ENCODE data around the gene DCAF8.

The DCAF8 gene

DNA sequence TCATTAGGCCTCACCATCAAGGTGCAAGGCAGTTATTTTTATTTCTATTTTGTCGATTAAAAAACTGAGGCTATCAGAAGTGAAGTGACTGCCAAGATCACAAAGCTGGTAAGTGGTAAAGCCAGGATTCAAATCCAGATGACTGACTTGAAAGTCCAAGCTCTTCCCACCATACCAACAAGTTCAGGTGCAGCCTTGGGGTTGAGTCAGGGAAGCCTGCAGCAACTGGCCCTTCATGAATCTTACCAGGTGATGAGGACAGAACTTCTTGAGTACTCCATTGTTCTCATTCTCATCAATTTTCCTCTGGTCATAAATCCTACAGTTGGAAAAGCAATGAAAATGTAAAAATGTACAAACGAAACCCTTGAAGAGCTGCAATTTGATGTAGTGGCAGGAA lies 37.0 kb downstream of the DCAF8 start:
- H3K4me3 ChIP-seq (ENCODE audit: low read length), result no peak overlapping the region
- no peak for TF ChIP-seq ZNF274 (IDR thresholded peaks at IDR 0.05; ENCODE audit: low read depth, low read length)

DNA sequence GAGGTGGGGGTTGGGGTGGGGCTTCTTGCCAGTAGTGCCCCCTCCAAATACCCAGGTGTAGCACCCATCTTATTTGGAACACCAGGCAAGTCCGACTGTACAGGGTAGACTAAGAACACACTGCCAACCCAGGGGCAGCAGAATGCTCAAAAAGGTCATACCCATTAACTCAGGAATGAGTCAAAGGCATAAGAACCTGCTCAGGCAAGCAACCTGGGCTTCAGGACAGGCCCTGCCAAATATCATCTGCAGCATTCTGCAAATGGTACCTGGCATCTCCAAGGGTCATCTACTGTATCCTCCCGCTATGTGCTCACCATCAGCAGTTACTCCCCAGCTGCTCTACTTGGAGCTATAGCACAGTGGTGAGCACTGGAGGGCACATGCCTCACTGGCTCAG lies 37.7 kb downstream of the DCAF8 start:
- no peak for TF ChIP-seq ZNF274 (IDR thresholded peaks at IDR 0.05; ENCODE audit: low read depth, low read length)
- H3K4me3 ChIP-seq (ENCODE audit: low read length), result no peak overlapping the region

DNA sequence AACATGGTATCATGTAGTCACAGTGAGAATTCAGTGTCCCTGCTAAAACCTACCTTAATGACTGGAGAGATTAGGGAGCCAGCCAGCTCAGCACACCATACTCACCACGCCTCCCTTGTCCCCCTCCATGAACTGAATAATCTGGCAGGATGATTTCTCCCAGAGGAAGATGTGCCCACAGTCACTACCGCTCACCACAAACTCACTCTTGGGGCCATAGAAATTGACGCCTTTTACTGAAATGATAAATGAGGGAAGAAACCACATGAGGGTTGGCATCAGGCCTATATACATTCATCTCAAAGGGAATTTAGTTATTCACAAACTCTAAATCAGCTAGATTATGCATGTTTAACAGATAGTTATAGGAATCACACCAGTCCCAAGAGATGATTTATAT lies 39.8 kb downstream of the DCAF8 start:
- no peak for TF ChIP-seq ZNF274 (IDR thresholded peaks at IDR 0.05; ENCODE audit: low read depth, low read length)
- no peak overlapping the region for H3K4me3 ChIP-seq (ENCODE audit: low read length)

DNA sequence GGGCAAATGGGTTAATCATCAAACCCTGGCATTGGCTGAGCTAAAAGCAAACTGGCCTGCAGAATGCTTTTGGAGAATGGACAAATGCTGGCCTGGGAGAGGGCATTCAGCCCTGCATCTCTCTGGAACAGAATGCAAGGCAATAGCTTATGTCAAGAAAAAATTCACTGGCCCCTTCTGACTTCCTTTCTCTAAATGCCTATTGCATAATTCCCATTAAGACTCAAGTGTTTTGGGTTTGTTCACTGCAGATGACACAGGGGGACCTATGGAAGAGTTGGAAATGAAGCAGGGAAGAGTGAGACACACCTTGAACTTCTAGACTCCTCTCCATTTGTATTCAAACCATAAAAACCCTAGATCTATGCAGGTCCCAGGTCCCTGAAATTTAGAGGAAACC lies 41.3 kb downstream of the DCAF8 start:
- no peak for TF ChIP-seq ZNF274 (IDR thresholded peaks at IDR 0.05; ENCODE audit: low read depth, low read length)
- no peak overlapping the region for H3K4me3 ChIP-seq (ENCODE audit: low read length)

DNA sequence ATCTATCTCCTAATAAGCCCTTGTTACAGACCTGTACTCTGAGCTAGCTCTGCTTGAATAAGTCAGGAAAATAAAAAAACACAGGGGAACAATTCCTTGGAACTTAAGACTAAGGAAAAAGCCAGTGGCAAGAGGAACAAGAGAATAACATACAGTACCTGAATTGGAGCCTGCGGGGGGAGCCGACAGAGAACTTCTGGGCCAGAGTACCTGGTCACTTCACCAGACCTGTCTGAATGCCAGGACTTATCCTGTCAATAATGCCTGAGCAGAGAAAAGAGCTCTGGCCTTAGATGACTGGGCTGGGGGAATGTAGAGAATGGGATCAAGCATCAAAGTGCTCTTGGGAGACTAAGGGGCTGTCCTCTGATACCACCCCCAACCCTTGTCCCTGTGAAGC lies 42.0 kb downstream of the DCAF8 start:
- H3K4me3 ChIP-seq (ENCODE audit: low read length), result no peak overlapping the region
- TF ChIP-seq ZNF274 (IDR thresholded peaks at IDR 0.05; ENCODE audit: low read depth, low read length), result no peak

DNA sequence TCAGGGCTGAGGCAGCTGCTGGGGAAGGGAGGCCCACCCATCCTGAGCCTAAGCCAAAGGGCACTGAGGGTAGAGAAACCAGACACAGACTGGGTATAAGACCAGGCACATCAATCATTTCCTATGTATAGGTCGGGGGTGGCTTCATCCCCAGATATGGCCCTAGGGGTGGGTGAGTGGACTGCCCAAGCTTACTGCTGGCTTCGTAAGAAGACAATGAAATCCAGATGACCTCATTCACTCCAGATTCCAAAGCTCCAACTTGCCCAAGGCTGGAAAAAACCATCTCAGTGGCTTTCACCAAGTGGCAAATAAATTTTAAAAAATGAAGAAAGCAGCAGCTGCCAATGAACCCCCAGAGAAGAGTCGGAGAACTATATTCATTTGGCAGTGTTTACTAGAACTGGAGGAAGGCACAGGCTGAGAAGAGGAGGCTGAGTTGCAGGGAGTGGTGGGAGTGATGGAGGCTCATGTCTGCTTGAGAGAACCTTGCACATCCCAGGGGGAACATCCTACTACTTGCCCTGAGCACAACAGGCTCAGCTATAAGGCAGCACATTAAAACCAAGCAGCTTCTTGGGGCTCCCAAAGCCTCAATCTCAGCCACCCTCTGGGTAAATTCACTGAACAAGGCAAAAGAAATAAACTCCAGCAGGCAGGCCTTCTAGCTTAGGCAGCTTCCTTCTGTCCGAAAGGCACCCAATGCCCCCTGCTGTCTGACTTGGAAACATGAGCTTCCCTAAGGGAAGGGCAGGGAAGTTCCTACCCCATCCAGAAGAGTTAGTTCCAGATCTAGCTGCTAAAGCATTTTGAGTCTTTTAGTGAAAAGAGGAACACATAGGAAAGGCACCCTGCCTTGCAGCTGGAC lies 43.1 kb downstream of the DCAF8 start:
- no peak overlapping the region for H3K4me3 ChIP-seq (ENCODE audit: low read length)
- no peak for TF ChIP-seq ZNF274 (IDR thresholded peaks at IDR 0.05; ENCODE audit: low read depth, low read length)

DNA sequence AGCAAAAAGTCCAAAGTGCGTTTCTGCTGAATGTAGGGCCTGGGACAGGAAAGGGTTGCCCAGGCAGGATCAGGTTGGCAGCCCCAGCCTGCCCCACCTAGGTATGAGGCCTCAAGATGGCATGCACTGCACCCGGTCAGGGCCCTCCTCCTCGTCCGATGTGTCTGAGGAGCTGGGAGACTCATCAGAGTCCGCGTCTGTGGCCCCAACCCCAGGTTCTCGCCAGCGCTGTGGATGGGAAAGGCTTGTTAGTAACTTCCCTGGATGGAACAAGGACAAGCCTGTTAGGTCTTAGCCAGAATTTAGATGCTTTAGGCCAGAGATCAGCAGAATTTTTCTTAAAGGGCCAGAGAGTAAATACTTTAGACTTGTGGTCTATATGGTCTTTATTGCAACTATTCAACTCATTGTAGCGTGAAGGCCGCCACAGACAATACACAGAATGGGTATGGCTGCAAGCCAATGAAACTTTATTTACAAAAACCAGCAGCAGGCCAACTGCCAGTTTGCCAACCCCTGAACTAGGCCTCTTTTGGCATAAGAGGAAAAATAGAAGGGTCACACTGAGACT lies 44.8 kb downstream of the DCAF8 start:
- H3K4me3 ChIP-seq (ENCODE audit: low read length), result no peak overlapping the region
- TF ChIP-seq ZNF274 (IDR thresholded peaks at IDR 0.05; ENCODE audit: low read depth, low read length), result no peak

DNA sequence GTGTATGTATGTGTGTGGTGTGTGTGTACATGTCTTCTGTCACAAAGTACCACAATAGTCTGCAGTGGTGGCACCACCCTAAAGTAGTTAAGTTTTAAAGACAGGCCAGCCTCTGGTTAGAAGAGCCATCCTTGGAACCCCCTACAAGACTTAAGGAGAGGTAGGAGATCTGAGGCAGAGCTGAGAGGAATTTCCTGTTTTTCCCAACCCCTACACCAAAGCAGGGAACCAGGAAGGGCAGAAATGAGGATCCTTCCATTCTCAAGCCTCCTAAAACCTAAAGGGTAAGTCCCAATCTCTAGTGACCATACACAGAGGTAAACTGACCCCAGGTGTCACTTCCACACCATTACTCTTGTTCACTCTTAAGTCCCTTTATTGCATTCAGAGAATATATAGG lies 46.0 kb downstream of the DCAF8 start:
- TF ChIP-seq ZNF274 (IDR thresholded peaks at IDR 0.05; ENCODE audit: low read depth, low read length), result no peak
- H3K4me3 ChIP-seq (ENCODE audit: low read length), result no peak overlapping the region

DNA sequence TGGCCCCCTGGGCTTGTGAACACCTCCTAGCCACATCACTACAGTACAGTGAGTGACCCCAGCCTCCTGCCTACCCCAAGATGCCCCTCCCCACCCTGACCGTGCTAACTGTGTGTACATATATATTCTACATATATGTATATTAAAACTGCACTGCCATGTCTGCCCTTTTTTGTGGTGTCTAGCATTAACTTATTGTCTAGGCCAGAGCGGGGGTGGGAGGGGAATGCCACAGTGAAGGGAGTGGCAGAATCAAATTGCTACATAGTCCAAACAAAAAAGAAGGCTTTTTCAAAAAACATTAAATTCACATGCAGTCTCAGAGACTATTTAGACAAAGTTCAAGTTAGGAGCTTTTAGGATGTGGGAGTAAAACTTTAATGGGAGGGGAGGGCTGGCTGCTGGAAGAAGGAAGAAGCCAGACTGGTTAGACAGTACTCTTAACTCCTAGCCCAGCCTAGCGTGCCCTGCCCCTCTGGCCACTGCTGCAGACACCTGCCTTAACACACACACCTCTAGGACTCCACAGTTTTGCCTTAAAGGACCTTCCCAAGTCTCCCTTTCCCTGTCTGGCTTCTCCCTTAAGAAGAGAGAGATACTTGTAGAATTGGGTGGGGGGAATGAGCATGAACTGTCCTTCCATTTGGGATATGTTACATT lies 47.7 kb downstream of the DCAF8 start:
- no peak overlapping the region for H3K4me3 ChIP-seq (ENCODE audit: low read length)
- no peak for TF ChIP-seq ZNF274 (IDR thresholded peaks at IDR 0.05; ENCODE audit: low read depth, low read length)

DNA sequence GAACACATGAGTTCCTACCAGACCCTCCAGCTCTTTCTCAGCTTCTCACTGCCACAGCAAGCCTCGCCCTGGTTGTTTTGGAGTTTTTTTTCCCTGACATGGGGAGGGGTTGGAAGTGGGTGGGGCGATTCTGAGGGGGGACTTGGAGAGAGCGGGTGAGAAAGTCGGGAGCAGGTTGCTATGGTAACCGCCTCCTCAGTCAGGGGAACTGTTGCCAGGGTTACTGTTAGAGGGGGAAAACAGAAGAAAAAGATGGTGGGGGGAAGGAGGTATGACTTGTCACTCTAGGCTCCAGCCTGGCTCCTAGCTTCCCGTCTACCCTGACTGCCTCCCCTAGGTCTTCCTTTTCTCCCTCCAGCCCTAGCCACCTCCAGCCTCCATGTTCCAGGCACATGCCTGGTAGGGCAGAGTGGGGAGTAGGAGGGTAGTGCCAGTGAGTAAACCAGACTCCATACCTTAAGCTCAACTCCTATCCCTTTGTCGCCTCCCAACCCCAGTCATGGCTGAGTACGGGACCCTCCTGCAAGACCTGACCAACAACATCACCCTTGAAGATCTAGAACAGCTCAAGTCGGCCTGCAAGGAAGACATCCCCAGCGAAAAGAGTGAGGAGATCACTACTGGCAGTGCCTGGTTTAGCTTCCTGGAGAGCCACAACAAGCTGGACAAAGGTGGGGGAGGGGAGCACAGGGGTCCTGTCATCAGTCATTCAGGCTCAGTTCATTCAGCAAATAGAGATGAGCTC lies 51.1 kb downstream of the DCAF8 start:
- no peak for TF ChIP-seq ZNF274 (IDR thresholded peaks at IDR 0.05; ENCODE audit: low read depth, low read length)
- no peak overlapping the region for H3K4me3 ChIP-seq (ENCODE audit: low read length)

GRCh38 chr1:160210561-160210960 lies 51.8 kb downstream of the DCAF8 start:
- no peak overlapping the region for H3K4me3 ChIP-seq (ENCODE audit: low read length)
- TF ChIP-seq ZNF274 (IDR thresholded peaks at IDR 0.05; ENCODE audit: low read depth, low read length), result no peak

GRCh38 chr1:160209321-160210046 lies 52.9 kb downstream of the DCAF8 start:
- no peak overlapping the region for H3K4me3 ChIP-seq (ENCODE audit: low read length)
- no peak for TF ChIP-seq ZNF274 (IDR thresholded peaks at IDR 0.05; ENCODE audit: low read depth, low read length)

DNA sequence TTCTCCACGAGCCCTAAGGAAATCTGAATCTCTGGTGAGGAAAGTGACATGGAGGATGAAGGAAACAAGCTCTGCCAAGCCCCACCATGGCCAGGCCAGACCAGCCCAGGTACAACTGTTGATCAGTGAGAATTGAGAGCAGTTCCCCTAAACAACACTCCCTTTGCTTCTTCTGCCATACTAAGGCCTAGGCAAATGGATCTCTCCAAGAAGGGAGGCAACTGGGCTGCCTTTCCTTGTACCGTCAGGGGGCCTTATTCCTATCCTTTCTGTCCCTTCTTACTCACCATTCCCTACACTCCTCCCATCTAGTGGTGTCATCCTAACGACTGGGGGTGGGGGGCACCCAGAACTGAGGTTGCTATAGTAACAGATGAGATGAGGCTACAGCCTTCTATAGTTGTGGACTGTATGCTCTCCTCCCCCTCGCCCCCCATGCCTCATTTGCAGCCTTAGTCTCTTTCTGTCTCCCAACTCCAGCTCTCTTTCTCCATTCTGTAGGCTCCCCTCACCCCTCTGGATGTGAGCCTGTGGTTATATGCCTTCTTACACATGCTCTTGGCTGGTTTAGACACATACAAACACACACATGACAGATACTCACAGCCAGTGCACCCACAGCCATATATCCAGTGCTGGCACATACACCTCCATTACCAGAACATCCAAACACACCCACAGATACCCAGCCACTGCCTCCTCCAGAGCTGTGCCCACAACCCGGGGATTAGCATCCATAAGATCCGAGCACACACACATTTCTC lies 53.6 kb downstream of the DCAF8 start:
- H3K4me3 ChIP-seq (ENCODE audit: low read length), result no peak overlapping the region
- TF ChIP-seq ZNF274 (IDR thresholded peaks at IDR 0.05; ENCODE audit: low read depth, low read length), result no peak

Measured in GM08714 (cell line).